ENCODE data around the gene CFLAR. TPM values are rescaled to one million over a fixed set of nuclear protein-coding genes. Genes with fewer than 3 reads are reported as not detected.

The CFLAR gene
- 238 TPM for total RNA-seq
- long read RNA-seq, full-length matches to known transcripts: 34 of 152 reads
- long read RNA-seq, partial matches to known transcripts: 14 of 152 reads
- long read RNA-seq, other reads (novel, unspliced or antisense): 104 of 152 reads

DNA sequence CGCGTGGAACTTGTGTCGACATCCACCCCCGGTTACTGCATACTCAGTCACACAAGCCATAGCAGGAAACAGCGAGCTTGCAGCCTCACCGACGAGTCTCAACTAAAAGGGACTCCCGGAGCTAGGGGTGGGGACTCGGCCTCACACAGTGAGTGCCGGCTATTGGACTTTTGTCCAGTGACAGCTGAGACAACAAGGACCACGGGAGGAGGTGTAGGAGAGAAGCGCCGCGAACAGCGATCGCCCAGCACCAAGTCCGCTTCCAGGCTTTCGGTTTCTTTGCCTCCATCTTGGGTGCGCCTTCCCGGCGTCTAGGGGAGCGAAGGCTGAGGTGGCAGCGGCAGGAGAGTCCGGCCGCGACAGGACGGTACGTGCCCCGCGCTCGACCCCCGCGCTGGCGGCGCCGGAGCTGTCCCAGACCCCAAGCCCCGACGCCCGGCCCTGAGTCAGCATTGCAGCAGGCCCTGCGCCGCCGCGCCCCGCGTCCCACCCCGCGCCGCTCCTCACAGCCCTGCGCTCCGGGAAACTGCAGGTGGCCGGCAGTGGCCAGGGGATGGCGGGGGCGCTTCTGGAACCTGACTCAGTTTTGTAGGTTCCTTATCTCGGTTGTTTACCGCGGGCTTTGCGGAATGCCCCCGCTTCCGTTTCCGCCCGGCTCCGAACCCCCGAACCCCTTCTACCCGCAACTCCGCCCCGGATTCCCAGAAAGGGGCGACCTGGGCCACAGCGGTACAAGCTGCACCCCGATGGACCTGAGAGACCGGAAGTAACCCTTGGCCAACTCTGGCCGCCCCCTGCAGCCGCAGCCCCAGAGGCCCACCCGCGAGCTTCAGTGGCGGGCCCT is at the start of gene CFLAR:
Gene CFLAR (plus strand): TSS at position 50 of the 844 bp plus-strand sequence. CDS start 13,702 bp downstream, outside the sequence.
- H3K36me3 ChIP-seq: no peaks in the 10 kb centered on the region
- H3K4me3 ChIP-seq: peak within 1 kb of the TSS; percentile 88
- H3K9me3 ChIP-seq (replicated peaks): no peaks in the 10 kb centered on the region
- peaks cover 54% of the 10 kb centered on the region for H3K4me1 ChIP-seq
- intact Hi-C loops (cut with micrococcal nuclease): no loop called here
- peak within 1 kb of the TSS; percentile 100 for H3K27ac ChIP-seq (replicated peaks)
- TF ChIP-seq, protein P1, sequence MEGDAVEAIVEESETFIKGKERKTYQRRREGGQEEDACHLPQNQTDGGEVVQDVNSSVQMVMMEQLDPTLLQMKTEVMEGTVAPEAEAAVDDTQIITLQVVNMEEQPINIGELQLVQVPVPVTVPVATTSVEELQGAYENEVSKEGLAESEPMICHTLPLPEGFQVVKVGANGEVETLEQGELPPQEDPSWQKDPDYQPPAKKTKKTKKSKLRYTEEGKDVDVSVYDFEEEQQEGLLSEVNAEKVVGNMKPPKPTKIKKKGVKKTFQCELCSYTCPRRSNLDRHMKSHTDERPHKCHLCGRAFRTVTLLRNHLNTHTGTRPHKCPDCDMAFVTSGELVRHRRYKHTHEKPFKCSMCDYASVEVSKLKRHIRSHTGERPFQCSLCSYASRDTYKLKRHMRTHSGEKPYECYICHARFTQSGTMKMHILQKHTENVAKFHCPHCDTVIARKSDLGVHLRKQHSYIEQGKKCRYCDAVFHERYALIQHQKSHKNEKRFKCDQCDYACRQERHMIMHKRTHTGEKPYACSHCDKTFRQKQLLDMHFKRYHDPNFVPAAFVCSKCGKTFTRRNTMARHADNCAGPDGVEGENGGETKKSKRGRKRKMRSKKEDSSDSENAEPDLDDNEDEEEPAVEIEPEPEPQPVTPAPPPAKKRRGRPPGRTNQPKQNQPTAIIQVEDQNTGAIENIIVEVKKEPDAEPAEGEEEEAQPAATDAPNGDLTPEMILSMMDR (IDR thresholded peaks at IDR 0.05; ENCODE audit: borderline replicate concordance): no peak
- H3K27me3 ChIP-seq (ENCODE audit: low read depth): no peaks in the 10 kb centered on the region
- DNase-seq: peak; percentile 77

GRCh38 chr2:201070948-201071478 is 45.0 kb upstream of the CFLAR start:
- H3K4me3 ChIP-seq: peak overlapping the region; percentile 95
- H3K27me3 ChIP-seq (ENCODE audit: low read depth): no peaks in the 10 kb centered on the region
- H3K36me3 ChIP-seq: no peaks in the 10 kb centered on the region
- TF ChIP-seq, protein P1 (IDR thresholded peaks at IDR 0.05; ENCODE audit: borderline replicate concordance): no peak
- no peaks in the 10 kb centered on the region for H3K9me3 ChIP-seq (replicated peaks)
- peaks cover 95% of the 10 kb centered on the region for H3K4me1 ChIP-seq
- peak overlapping the region; percentile 93 for H3K27ac ChIP-seq (replicated peaks)
- no peak for DNase-seq
- intact Hi-C loops (cut with micrococcal nuclease): no loop called here

- DNase-seq: peak; percentile 89
- Histone ChIP-seq H3K4me1 (peaks cover 89% of the 10 kb centered on the region), H3K36me3 (no peaks in the 10 kb centered on the region), H3K9me3 (replicated peaks) (no peaks in the 10 kb centered on the region), H3K27ac (replicated peaks) (peak within 1 kb of the TSS; percentile 93), H3K4me3 (peak within 1 kb of the TSS; percentile 95), H3K27me3 (ENCODE audit: low read depth) (no peaks in the 10 kb centered on the region)
- TF ChIP-seq, protein P1 (IDR thresholded peaks at IDR 0.05; ENCODE audit: borderline replicate concordance): peak; percentile 58
- intact Hi-C loops (cut with micrococcal nuclease): no loop called here
Observed at GRCh38 chr2:201071479-201072200, 44.3 kb upstream of the CFLAR start, which contains the start of the genes HYCC2 and NDUFB3. HYCC2 (minus strand) TSS chr2:201071671; CDS start chr2:201024009, 47,662 bp downstream. NDUFB3 (plus strand) TSS chr2:201072001; CDS start chr2:201078883, 6,882 bp downstream.

DNA sequence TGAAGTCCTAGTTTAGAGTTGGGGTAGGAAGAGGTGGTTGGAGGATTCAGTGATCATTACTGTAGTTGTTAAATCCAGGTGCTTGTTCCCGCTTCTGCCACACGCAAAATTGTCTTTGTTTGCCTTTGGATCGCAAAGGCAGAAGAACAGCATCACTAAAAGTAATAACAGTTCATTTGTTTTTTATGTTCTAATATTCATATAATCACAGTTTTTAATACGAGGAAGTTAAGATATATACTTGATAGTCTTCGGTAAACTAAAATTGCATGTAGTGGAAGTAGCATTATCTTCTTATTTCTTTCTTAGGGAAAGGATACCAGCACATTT is 43.8 kb upstream of the CFLAR start:
- Histone ChIP-seq H3K9me3 (replicated peaks) (no peaks in the 10 kb centered on the region), H3K27me3 (ENCODE audit: low read depth) (no peaks in the 10 kb centered on the region), H3K36me3 (no peaks in the 10 kb centered on the region), H3K4me1 (peaks cover 85% of the 10 kb centered on the region), H3K27ac (replicated peaks) (peak overlapping the region; percentile 93), H3K4me3 (peak overlapping the region; percentile 95)
- TF ChIP-seq, protein P1 (IDR thresholded peaks at IDR 0.05; ENCODE audit: borderline replicate concordance): no peak
- no peak for DNase-seq
- intact Hi-C loops (cut with micrococcal nuclease): no loop called here

- H3K27me3 ChIP-seq (ENCODE audit: low read depth): no peaks in the 10 kb centered on the region
- H3K36me3 ChIP-seq: no peaks in the 10 kb centered on the region
- peaks cover 75% of the 10 kb centered on the region for H3K4me1 ChIP-seq
- H3K9me3 ChIP-seq (replicated peaks): no peaks in the 10 kb centered on the region
- H3K27ac ChIP-seq (replicated peaks): no peak overlapping the region
- DNase-seq: no peak
- intact Hi-C loops (cut with micrococcal nuclease): no loop called here
- TF ChIP-seq, protein P1 (IDR thresholded peaks at IDR 0.05; ENCODE audit: borderline replicate concordance): no peak
- H3K4me3 ChIP-seq: peak overlapping the region; percentile 95
Observed at GRCh38 chr2:201073071-201073470, 42.9 kb upstream of the CFLAR start.

Measured in left ventricle myocardium inferior (tissue), 1 donor.